Suppressor macrophage treated with lipopolysaccharide for 4 hours (primary cell): Measurements from ENCODE around the gene ENTPD7.
"Not testable (repeated sequence)": the region's sequence is repeated elsewhere in the genome, so short reads cannot be mapped to it uniquely, and the experiment has no call there.

ENCODE experiments used
- DNase-seq: peaks from one replicate; pipeline ENCODE4 v3.0.0-alpha.2; 2020

Gene ENTPD7

DNA sequence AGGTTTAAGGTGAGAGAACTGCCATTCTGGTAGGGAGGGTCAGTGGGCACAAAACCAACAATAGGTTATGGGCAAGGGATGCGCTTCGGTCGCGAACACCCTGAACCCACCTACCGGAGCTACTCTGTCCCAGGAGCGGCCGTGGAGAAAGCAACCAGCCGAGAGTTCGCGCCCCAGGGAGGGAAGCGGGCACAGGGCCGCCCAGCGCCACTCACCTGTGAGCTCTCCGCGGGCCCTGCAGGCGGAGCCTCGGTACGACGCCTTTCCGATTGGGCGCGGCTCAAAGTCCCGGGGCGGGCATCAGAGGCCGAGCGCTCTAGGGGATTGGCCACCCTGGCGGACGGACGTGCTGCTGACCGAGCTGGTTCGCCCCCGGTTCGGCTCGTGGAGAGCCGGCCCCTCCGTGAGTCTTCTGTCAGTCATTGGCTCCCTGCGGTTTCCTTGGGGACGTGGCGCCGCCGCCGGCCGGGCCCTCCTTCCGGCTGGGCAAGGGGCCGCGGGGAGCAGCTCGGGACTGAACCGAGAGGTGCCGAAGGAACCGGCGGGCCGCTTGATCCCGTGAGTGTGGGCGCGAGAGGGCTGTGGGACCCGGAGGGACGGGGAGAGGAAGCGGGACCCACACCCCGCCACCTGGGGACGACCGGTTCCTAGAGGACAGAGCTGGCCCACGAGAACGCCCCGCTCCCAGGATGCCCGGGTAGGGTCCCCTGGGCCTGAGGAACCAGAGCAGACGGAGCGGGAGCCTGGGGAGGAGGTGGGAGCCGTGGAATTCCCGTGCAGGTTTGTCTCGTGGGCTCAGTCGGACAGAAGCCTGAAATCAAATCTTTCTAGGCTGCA is at the start of gene ENTPD7:
Gene ENTPD7 (plus strand): TSS at position 479 of the 837 bp plus-strand sequence. CDS start 448 bp downstream, outside the sequence.
- peak; percentile 97 for DNase-seq

DNA sequence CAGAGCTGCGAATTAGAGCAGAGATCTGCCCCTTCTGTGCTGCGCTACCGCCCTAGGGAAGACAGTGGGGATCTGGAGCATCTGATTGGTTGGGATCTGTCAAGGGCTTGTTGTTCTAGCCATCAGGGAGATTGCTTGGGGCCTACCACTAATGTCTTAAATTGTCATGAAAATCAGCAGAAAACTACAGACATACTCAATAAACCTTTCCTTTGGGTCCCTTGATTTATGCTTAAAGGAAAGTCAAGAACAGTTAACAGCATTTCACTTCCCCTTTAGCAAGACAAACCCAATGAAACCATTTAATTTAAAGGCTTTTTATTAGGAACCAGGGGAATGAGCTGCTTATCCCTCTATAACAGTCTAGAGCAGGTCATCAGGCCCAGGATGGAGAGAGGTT is 49.1 kb upstream of the ENTPD7 start:
- DNase-seq = no peak

GRCh38 chr10:99611326-99611725 is 48.0 kb upstream of the ENTPD7 start:
- DNase-seq = no peak

DNA sequence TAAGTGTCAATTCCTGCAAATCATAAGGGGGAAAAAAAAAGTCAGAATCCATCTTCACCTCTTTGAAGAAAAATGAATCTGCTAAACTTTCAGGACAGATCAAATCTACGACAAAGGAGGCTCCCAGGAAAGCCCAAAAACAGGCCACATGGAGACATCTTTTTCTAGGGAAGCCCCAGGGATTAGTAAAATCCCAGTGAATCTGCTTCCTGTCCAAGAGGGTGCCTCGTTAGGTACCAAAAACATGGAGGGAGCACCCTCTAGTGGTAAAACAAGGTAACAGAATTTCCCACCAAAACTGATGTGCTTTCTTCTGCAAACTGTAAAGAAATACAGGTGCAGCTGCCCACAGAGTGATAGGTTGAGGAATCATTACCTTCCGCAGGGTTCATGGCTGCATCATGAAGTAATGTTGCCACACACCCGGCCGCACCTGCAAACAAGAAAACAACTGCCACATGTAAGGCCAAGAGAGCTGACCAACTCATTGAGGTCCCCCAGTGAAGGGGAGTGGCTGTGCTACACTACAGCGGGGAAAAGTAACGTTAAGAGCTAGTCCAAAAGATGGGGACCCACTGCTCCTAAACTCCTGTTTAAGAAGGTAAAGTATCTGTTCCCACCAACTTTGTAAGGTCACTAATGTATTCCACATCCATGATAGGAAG is 47.0 kb upstream of the ENTPD7 start:
- DNase-seq = peak; percentile 63

DNA sequence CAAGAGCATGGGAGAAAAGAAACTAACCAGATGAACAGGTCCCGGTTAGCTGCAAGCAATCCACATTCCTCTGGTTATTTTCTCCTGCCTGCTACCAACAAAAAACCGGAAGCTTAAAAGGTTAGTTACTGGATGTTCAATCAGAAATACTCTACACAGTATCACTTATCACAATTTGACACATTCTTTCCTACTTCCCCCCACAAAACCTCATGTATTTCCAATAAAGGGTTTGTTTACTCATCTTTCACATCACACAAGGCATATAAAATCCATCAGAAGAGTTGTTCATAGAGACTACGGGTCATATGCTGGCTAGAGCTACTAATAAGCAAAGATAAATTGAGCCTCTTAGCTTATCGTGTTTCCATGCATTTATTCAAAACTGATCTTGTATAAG is 43.9 kb upstream of the ENTPD7 start:
- DNase-seq = no peak

DNA sequence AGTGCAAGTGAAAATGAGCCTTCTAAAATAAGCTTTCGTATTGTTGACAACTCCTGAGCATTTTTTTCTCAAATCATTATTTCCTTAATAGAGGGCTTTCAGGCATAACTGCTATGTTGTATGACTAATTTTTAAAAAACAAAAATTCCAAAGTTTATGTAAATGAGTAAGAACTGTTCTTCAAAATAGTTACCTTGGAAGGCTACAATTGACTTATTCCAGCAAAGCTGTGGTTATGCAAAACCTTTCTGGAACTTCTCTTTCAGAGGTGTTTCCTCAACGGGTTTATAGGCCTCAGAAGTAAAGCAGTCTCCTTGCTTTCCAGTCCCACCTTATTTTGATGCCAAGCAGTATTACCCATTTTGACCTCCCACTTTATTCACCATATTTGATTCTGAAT is 41.6 kb upstream of the ENTPD7 start:
- DNase-seq = no peak

- DNase-seq = peak; percentile 89
These were observed 40.1 kb upstream of the ENTPD7 start for GRCh38 chr10:99619090-99619800.

- DNase-seq = peak; percentile 99
These were observed 39.2 kb upstream of the ENTPD7 start, which contains the start of gene SLC25A28 for GRCh38 chr10:99619851-99620710. TSS of gene SLC25A28 (minus strand) at chr10:99620439. CDS start at chr10:99620335, 104 bp downstream.

GRCh38 chr10:99620711-99621453 is 38.4 kb upstream of the ENTPD7 start:
- DNase-seq = peak; percentile 98

GRCh38 chr10:99621454-99622251 is 37.7 kb upstream of the ENTPD7 start:
- DNase-seq = no peak

- no peak for DNase-seq
These were observed 35.4 kb upstream of the ENTPD7 start for GRCh38 chr10:99623919-99624318.

DNA sequence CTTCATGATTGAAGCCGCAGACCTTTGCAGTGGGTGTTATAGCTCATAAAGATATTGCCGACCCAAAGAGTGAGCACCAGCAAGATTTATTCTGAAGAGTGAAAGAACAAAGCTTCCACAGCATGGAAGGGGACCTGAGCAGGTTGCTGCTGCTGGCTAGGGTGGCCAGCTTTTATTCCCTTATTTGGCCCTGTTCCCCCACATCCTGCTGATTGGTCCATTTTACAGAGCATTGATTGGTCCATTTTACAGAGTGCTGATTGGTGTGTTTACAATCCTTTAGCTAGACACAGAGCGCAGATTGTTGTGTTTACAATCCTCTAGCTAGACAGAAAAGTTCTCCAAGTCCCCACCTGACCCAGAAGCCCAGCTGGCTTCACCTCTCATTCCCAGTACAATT is 34.2 kb upstream of the ENTPD7 start:
- DNase-seq = not testable (repeated sequence)

- no peak for DNase-seq
These were observed 30.2 kb upstream of the ENTPD7 start for GRCh38 chr10:99628923-99629624.

DNA sequence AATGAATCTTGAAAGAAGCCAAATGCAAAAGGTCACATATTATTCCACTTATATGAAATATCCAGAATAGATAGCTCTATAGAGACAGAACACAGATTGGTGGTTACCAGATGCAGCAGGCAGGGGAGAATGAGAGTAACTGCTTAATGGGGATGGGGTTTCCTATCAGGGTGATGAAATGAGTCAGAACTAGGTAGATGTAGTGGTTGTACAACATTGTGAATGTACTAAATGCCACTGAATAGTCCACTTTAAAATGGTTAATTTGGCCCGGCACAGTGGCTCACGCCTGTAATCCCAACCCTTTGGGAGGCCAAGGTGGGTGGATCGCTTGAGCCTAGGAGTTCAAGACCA is 29.7 kb upstream of the ENTPD7 start:
- no peak for DNase-seq

DNA sequence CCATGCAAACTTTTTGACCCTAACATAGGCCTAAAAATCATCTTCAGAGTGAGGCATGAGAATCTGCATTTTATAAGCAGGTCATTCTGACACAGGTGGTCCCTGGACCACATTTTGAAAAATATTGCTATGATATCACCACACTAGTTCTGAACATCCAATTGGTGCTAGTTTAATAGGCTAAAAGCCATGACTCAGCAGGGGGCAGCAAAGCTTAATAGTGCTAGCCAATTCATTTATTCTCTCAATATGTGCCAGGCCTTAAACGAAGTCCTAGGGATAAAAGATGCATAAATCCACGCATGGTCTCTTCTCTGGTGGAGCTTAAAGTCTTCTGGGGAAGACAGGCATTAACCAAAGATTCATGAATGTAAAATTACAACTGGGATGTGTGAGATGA is 28.9 kb upstream of the ENTPD7 start:
- peak; percentile 58 for DNase-seq

DNA sequence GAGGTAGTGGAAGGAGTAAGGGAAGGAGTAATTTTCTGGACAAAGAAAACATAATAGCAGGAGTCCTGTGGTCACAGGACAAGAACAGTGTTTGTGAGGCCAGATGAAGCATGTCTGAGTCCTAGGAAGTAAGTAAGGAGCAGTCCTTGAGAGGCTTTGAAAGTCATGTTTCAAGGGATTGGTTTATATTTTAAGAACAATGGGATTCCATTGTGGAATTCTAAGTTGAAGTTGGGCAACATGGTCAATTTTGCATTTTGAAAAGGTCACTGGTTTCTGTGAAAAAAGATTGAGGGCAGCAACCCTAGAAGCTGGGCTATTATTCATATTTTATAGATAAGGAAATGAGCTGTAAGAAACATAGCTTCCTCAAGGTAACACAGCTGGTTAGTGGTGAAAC is 28.3 kb upstream of the ENTPD7 start:
- no peak for DNase-seq

DNA sequence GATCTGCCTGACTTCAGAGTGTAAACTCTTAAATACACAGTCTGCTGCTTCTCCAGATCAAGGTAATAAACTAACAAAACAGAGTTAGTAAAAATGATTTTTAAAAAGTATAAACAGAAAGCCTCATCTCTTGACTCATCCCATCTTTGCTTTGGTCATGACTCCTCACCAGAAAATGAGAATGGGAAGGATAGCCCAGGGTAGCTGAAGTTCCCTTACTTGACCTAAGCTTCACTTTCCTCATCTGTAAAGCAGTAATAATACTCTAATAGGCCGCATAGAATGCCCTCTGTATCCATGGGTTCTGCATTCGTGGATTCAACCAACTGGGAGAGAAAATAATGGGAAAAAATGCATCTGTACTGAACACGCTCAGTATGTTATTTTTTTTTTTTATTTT is 27.8 kb upstream of the ENTPD7 start:
- DNase-seq = no peak

DNA sequence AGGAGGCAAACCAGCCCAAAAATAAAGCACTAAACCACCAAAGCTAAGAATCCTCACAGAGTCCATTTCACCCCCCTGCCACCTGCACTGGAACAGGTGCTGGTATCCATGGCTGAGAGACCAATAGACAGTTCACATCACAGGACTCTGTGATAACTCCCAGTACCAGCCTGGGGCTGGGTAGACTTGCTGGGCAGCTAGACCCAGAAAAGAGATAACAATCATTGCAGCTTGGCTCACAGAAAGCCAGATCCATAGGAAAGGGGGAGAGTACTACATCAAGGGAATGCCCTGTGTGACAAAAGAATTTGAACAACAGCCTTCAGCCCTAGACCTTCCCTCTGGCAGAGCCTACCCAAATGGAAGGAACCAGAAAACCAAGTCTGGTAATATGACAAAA is 25.5 kb upstream of the ENTPD7 start:
- DNase-seq = no peak

- DNase-seq = no peak
These were observed 11.6 kb upstream of the ENTPD7 start for GRCh38 chr10:99647601-99648151.

DNA sequence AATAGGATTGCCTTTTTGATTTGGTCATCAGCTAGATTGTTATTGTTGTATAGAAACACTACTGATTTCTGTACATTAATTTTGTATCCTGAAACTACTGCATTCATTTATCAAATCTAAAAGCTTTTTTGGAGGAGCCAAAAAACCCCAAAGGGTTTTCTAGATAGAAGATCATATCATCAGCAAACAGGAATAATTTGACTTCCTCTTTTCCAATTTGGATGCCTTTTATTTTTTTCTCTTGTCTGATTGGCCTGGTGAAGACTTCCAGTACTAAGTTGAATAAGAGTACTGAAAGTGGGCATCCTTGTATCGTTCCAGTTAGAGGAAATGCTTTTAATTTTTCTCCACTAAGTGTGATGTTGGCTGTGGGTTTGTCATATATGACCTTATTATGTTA is 10.6 kb upstream of the ENTPD7 start:
- no peak for DNase-seq
